Measurements from ENCODE around the gene PIGQ.

DNA sequence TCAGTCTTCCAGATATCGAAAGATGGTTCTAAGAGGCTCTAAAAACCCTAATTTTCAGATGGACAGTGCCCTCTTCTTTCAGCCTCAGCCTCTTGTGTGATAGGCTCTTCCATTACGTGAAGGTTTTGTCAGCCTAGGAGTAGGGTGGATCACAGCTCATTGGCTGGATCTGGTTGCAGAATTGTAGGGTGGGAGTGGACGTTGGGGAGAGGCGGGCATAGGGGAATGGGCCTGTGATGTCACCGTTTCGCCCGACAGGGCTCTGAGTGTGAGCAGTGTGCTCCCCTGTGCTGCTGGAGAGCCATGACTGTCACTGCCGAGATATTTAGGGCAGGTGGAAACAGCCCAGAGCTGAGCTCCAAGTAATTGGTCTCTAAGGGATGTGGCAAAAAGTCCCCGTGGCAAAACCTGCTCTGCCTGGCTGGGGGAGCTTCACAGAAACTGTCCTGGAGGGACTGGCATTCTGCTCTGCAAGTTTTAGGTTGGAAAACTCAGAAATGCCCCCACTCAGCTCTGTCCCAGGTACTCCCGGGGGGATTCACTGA is 54.8 kb downstream of the PIGQ start:
- TF ChIP-seq, protein P1, sequence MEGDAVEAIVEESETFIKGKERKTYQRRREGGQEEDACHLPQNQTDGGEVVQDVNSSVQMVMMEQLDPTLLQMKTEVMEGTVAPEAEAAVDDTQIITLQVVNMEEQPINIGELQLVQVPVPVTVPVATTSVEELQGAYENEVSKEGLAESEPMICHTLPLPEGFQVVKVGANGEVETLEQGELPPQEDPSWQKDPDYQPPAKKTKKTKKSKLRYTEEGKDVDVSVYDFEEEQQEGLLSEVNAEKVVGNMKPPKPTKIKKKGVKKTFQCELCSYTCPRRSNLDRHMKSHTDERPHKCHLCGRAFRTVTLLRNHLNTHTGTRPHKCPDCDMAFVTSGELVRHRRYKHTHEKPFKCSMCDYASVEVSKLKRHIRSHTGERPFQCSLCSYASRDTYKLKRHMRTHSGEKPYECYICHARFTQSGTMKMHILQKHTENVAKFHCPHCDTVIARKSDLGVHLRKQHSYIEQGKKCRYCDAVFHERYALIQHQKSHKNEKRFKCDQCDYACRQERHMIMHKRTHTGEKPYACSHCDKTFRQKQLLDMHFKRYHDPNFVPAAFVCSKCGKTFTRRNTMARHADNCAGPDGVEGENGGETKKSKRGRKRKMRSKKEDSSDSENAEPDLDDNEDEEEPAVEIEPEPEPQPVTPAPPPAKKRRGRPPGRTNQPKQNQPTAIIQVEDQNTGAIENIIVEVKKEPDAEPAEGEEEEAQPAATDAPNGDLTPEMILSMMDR (conservative IDR thresholded peaks at IDR 0.05; ENCODE audit: low read depth in 2 of 2): no peak
- no peak for TF ChIP-seq NANOG (IDR thresholded peaks at IDR 0.05; ENCODE audit: borderline replicate concordance)
- no peak for TF ChIP-seq POLR2AphosphoS5 (IDR thresholded peaks at IDR 0.05; ENCODE audit: low read depth)

Data from GM23338 (cell line).